HepG2 (cell line): ENCODE results near the gene ARHGAP22. TPM values are rescaled to one million over a fixed set of nuclear protein-coding genes. Genes with fewer than 3 reads are reported as not detected.

Source experiments
- ATAC-seq: fragments of 200-7000 bp; cut with Tn5 transposase; 3 replicates; pipeline ENCODE4 v1.9.1; 2020; ENCODE audit warnings: mild to moderate bottlenecking, moderate library complexity
- BruUV-seq: library from RNA; stranded (reverse); fragments of 400-500 nt; replicated peaks from 2 replicates; lab custom pipeline; 2021; lab: Mats Ljungman, UMichigan
- CTCF ChIA-PET: fragments of 300-600 bp; formaldehyde crosslinking; extraction: SDS; loops from one replicate; lab custom pipeline; 2021; ENCODE audit warnings: low total read pairs, inconsistent platforms, low intra/inter-chr PET ratio; lab: Yijun Ruan, JAX
- POLR2A ChIA-PET: fragments of 350-600 bp; sonication (Branson Sonifier 250); formaldehyde crosslinking; loops from one replicate; lab custom pipeline; 2020; ENCODE audit warnings: antibody characterized with exemption, inconsistent platforms; lab: Yijun Ruan, JAX
- DNase-seq: peaks from one replicate; pipeline ENCODE4 v3.0.0-alpha.2; 2015; ENCODE audit warnings: low spot score
- FAIRE-seq: peaks from 3 replicates; lab custom pipeline; 2011; peaks lifted over from hg19 to GRCh38; lab: Jason Lieb, UNC
- H2AFZ ChIP-seq: one replicate; pipeline ENCODE4 v1.6.1; 2011; ENCODE audit warnings: low read length, inconsistent platforms
- H3K27ac ChIP-seq: fragments of 300-600 bp; 3 replicates; pipeline ENCODE4 v1.8.0; 2011; ENCODE audit warnings: mixed run types, mild to moderate bottlenecking, mixed read lengths, low read length, inconsistent platforms; ENCODE audit not compliant: insufficient read depth; ENCODE audit errors: extremely low read length
- H3K27me3 ChIP-seq, 2 experiments: fragments of 200-600 bp in 1 of 2; 2 replicates in 1 of 2; 3 replicates in 1 of 2; pipeline versions ENCODE4 v1.6.0 to v1.8.0; 2011; ENCODE audit warnings: low read length in 2 of 2, mild to moderate bottlenecking in 2 of 2, moderate library complexity in 2 of 2, inconsistent platforms in 1 of 2; ENCODE audit not compliant: insufficient read depth in 2 of 2, control insufficient read depth in 1 of 2
- H3K36me3 ChIP-seq, 2 experiments: fragments of 200-600 bp in 1 of 2; replicated peaks in 1 of 2; 2 replicates in 1 of 2; 3 replicates in 1 of 2; pipeline versions ENCODE4 v1.5.1 to v1.8.0; 2011; ENCODE audit warnings: low read length in 2 of 2, inconsistent platforms in 1 of 2; ENCODE audit not compliant: insufficient read depth in 2 of 2, control insufficient read depth in 1 of 2
- H3K4me1 ChIP-seq: 2 replicates; pipeline ENCODE4 v1.5.1; 2012; ENCODE audit warnings: low read length, inconsistent platforms; ENCODE audit not compliant: insufficient read depth
- H3K4me2 ChIP-seq: 2 replicates; pipeline ENCODE4 v1.6.0; 2011; ENCODE audit warnings: low read depth, low read length, inconsistent platforms
- H3K4me3 ChIP-seq, 3 experiments: fragments of 200-600 bp in 1 of 3; sonication (generic), shearing (Covaris generic) in 1 of 3; replicated peaks in 1 of 3; 2 replicates each; pipeline ENCODE4 v1.5.1; 2011 to 2016; ENCODE audit warnings: low read length in 3 of 3, inconsistent platforms in 2 of 3, low read depth in 2 of 3, mild to moderate bottlenecking in 2 of 3, control low read depth in 1 of 3, mixed read lengths in 1 of 3; ENCODE audit not compliant: insufficient read depth in 1 of 3
- H3K79me2 ChIP-seq: one replicate; pipeline ENCODE4 v1.6.1; 2011; ENCODE audit warnings: low read length, inconsistent platforms; ENCODE audit not compliant: insufficient read depth
- H3K9ac ChIP-seq: 2 replicates; pipeline ENCODE4 v1.6.0; 2011; ENCODE audit warnings: mild to moderate bottlenecking, low read depth, low read length, inconsistent platforms; ENCODE audit not compliant: insufficient read depth
- H3K9me3 ChIP-seq: 2 replicates; pipeline ENCODE4 v1.5.1; 2012; ENCODE audit warnings: mild to moderate bottlenecking, low read length
- H4K20me1 ChIP-seq: 2 replicates; pipeline ENCODE4 v1.6.0; 2011; ENCODE audit warnings: inconsistent platforms, mild to moderate bottlenecking, low read length, moderate library complexity; ENCODE audit not compliant: insufficient read depth
- ATAD3A ChIP-seq: sonication (generic); formaldehyde crosslinking; IDR thresholded peaks from 2 replicates; pipeline ENCODE4 v1.4.0; 2020; ENCODE audit warnings: missing genetic modification reagents
- GATAD2A ChIP-seq: IDR thresholded peaks from 2 replicates; pipeline ENCODE4 v1.6.1; 2016
- KDM5A ChIP-seq: fragments of 200-600 bp; sonication (generic); IDR thresholded peaks from 2 replicates; pipeline ENCODE4 v1.7.0; 2018; ENCODE audit warnings: antibody characterized with exemption, mild to moderate bottlenecking, low read length, borderline replicate concordance
- PBX3 ChIP-seq: sonication (generic); formaldehyde crosslinking; IDR thresholded peaks from 2 replicates; pipeline ENCODE4 v1.8.1; 2023; ENCODE audit warnings: missing genetic modification reagents, inconsistent platforms, borderline replicate concordance
- PREB ChIP-seq: sonication (generic); formaldehyde crosslinking; IDR thresholded peaks from 2 replicates; pipeline ENCODE4 v1.4.0; 2020; ENCODE audit warnings: missing genetic modification reagents
- SP1 ChIP-seq, 2 experiments: fragments of 450-650 bp in 1 of 2; sonication (generic) in 1 of 2; formaldehyde crosslinking in 1 of 2; IDR thresholded peaks; 2 replicates each; pipeline versions ENCODE4 v1.4.0 to v1.6.1; 2016 to 2020; ENCODE audit warnings: missing genetic modification reagents in 1 of 2
- STAG1 ChIP-seq: sonication (generic); formaldehyde crosslinking; IDR thresholded peaks from 2 replicates; pipeline ENCODE4 v1.4.0; 2020; ENCODE audit warnings: missing genetic modification reagents
- SYNCRIP ChIP-seq: fragments of 200-400 bp; formaldehyde crosslinking; IDR thresholded peaks from 2 replicates; pipeline ENCODE4 v1.6.1; 2018; ENCODE audit warnings: mild to moderate bottlenecking, low read depth, low read length; ENCODE audit not compliant: insufficient read depth
- YEATS2 ChIP-seq: sonication (generic); formaldehyde crosslinking; IDR thresholded peaks from 2 replicates; pipeline ENCODE4 v1.4.0; 2020; ENCODE audit warnings: missing genetic modification reagents, borderline replicate concordance
- ZBTB2 ChIP-seq: sonication (generic); formaldehyde crosslinking; IDR thresholded peaks from 2 replicates; pipeline ENCODE4 v1.8.0; 2022; ENCODE audit warnings: low read depth, missing genetic modification reagents
- ZNF646 ChIP-seq: sonication (generic); formaldehyde crosslinking; IDR thresholded peaks from 2 replicates; pipeline ENCODE4 v1.9.0; 2021; ENCODE audit warnings: mild to moderate bottlenecking, missing genetic modification reagents
- ZNF766 ChIP-seq: sonication (generic); formaldehyde crosslinking; IDR thresholded peaks from 2 replicates; pipeline ENCODE4 v1.5.0; 2020; ENCODE audit warnings: missing genetic modification reagents, borderline replicate concordance
- ZNF782 ChIP-seq: sonication (generic); formaldehyde crosslinking; IDR thresholded peaks from 2 replicates; pipeline ENCODE4 v1.4.0; 2020; ENCODE audit warnings: missing genetic modification reagents, mild to moderate bottlenecking, borderline replicate concordance
- ZNF816 ChIP-seq: sonication (generic); formaldehyde crosslinking; IDR thresholded peaks from 2 replicates; pipeline ENCODE4 v1.8.0; 2022; ENCODE audit warnings: missing genetic modification reagents, mild to moderate bottlenecking, borderline replicate concordance
- ZNF850 ChIP-seq: sonication (generic); formaldehyde crosslinking; conservative IDR thresholded peaks from 2 replicates; pipeline ENCODE4 v1.9.0; 2021; ENCODE audit warnings: mild to moderate bottlenecking, missing genetic modification reagents
- WGBS: methylation state at CpG from one replicate; pipeline ENCODE4 v1.1.6; 2017; ENCODE audit warnings: low lambda C conversion rate; 5-methylcytosine and 5-hydroxymethylcytosine counted together
- in situ Hi-C: cut with HindIII; loops from 2 replicates; pipeline ENCODE4 v1.10.0; 2017; ENCODE audit warnings: low pct_unique_long_range_greater_than_20kb; ENCODE audit not compliant: extremely low pct_ligation_motif_present
- intact Hi-C: fragments of 100-400 bp; cut with micrococcal nuclease; formaldehyde crosslinking; loops from one replicate; pipeline ENCODE4 v1.10.0; 2022; ENCODE audit not compliant: unreplicated experiment
- polyA plus RNA-seq, 8 experiments: library from polyadenylated mRNA; depleted of rRNA in 3 of 8; stranded (reverse) in 7 of 8; unstranded in 1 of 8; fragments of >200 nt; fragmentation: Illumina TruSeq in 4 of 8; extraction: Trizol in 4 of 8; gene quantifications; 2 replicates each; pipeline versions ENCODE4 v1.2.1 to v1.2.3, GENCODE V29; 2011 to 2016; ENCODE audit warnings: low read depth in 4 of 8, missing spikeins in 1 of 8, mixed read lengths in 1 of 8; ENCODE audit not compliant: insufficient read depth in 1 of 8
- total RNA-seq, 5 experiments: library from RNA; depleted of rRNA; stranded (reverse); fragments of >200 nt; fragmentation: Illumina TruSeq; extraction: Trizol; gene quantifications; 2 replicates each; pipeline ENCODE4 v1.2.3, GENCODE V29; 2016; ENCODE audit warnings: low read depth in 1 of 5

Gene ARHGAP22
- total and polyA plus RNA-seq, 2 of the 13 experiments (the other 11 are each of a cell fraction or from before 2014, with no cell fraction given): 0.08 to 0.38 TPM

GRCh38 chr10:48601789-48602188 lies 3.1 kb downstream of the ARHGAP22 start:
- Histone ChIP-seq H4K20me1 (no peaks in the 10 kb centered on the region), H3K79me2 (no peaks in the 10 kb centered on the region), H3K36me3 (no peaks in the 10 kb centered on the region), H3K4me2 (no peak overlapping the region), H3K4me1 (no peaks in the 10 kb centered on the region), H3K9ac (no peak overlapping the region), H3K27me3 (peaks cover 0 to 10% of the 10 kb centered on the region in 2 experiments; a peak in 1 of 5 replicates), H2AFZ (no peak overlapping the region), H3K9me3 (no peaks in the 10 kb centered on the region), H3K27ac (no peak overlapping the region), H3K4me3 (no peak overlapping the region)
- ChIA-PET CTCF (no interaction called here), POLR2A (no interaction called here)
- WGBS: 5% methylated on average over 1 of the region's 1 CpG
- no peak for DNase-seq
- intact Hi-C loops: no loop called here
- no peak for ATAC-seq
- no TSS peak for BruUV-seq
- no peak for FAIRE-seq
- in situ Hi-C loops: no loop called here
- TF ChIP-seq ATAD3A (CRISPR knock-in tag) (no peak), YEATS2 (CRISPR knock-in tag) (no peak), KDM5A (no peak), ZNF782 (CRISPR knock-in tag) (no peak), PBX3 (CRISPR knock-in tag) (no peak), SP1 (IDR thresholded peaks at IDR 0.05) (no peak), SP1 (CRISPR knock-in tag; IDR thresholded peaks at IDR 0.05) (no peak), SYNCRIP (no peak), ZNF646 (CRISPR knock-in tag) (no peak), GATAD2A (CRISPR knock-in tag) (no peak), PREB (CRISPR knock-in tag) (no peak), ZNF850 (CRISPR knock-in tag) (no peak), STAG1 (no peak), ZBTB2 (no peak), ZNF766 (CRISPR knock-in tag) (no peak), ZNF816 (CRISPR knock-in tag) (no peak)
